GM21786 (cell line): ENCODE results near the gene CCDC97.
"Not testable (repeated sequence)": the region's sequence is repeated elsewhere in the genome, so short reads cannot be mapped to it uniquely, and the experiment has no call there.

ENCODE experiments used
- ATAC-seq: cut with Tn5 transposase; IDR thresholded peaks from one replicate; pipeline ENCODE4 v1.9.1; 2021; ENCODE audit not compliant: unreplicated experiment

CCDC97 gene

DNA sequence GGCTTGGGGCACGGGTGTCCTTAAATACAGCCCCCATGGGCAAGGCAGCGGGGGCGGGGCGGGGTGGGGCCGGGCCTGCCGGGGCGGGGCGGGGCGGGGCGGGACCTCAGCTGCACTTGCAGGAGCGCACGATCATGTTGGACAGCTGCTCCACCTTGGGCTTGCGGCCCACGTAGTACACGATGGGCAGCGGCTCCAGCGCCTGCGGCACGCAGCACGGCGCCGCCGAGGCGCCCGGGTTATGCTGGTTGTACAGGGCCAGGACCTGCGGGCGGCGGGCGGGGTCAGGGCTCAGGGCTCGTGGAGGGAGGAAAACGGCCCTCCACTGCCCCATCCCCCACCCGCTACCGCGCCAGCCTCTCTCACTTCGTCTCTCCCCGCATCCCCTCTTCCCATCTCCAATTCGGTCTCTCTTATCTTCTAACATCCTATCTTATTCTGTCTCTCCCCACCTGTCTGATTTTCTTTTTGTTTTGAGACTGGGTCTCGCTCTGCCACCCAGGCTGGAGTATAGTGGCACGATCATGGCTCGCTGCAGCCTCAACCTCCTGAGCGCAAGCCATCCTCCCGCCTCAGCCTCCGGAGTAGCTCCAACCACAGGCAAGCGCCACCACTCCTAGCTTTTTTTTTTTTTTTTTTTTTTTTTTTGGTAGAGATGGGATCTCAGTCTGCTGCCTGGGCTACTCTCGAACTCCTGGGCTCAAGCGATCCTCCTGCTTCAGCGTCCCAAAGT lies 21.1 kb downstream of the CCDC97 start:
- no peak for ATAC-seq

DNA sequence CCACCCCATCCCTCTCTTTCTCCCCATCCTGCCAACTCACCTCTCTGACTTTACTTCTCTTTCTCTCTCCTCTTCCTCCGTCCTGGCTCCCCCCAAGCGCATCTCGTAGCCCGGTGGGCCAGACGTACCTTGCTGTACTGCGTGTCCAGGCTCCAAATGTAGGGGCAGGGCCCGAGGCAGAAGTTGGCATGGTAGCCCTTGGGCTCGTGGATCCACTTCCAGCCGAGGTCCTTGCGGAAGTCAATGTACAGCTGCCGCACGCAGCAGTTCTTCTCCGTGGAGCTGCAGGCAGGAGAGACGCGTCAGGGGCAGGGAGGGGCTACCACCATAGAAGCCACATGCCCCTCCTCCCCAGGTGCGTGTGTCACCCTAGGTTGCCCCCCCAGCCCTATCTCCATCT lies 22.0 kb downstream of the CCDC97 start:
- no peak for ATAC-seq

DNA sequence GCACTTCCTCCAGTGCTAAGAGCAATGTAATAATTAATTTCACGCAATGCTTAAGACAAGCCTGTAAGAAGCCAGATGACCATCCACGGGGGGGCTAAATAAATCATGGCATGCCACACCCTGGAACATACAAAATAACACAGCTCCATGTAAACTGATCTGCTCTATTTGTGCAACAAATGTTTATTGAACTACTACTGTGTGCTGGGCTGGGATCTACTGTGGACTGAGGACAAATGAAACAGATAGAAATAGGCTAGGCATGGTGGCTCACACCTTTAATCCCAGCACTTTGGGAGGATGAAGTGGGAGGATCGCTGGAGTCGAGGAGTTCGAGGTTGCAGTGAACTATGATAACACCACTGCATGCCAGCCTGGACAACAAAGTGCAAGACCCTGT lies 22.5 kb downstream of the CCDC97 start:
- ATAC-seq: no peak

DNA sequence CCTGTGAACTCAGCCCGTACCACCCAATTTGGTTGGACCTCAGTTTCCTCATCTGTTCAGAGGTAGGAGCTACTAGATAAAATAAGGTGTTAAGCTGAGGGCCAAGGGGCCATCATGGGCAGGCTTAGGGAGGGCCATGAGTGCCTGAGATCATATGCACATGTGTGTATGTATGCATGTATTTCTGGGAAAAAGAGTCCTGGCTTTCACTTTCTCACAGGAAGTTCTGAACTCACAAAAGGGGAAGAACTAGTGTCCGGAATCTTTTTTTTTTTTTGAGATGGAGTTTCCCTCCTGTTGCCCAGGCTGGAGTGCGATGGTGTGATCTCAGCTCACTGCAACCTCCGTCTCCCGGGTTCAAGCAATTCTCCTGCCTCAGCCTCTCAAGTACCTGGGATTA lies 24.8 kb downstream of the CCDC97 start:
- ATAC-seq: no peak

DNA sequence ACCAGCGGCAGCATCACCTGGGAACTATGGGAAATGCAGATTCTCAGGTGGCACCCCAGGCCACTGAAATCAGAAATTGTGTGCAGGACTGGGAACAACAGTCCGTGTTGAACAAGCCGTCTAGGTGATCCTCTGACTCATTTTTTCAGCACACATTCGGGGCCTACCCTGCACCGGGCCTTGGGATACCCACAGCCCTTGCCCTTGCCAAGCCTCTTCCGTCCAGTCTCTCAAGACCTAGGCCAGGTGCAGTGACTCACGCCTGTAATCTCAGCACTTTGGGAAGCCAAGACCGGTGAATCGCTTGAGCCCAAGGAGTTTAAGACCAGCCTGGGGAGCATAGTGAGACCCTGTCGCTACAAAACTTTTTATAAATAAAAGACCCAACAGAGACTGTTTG lies 25.5 kb downstream of the CCDC97 start:
- no peak for ATAC-seq

DNA sequence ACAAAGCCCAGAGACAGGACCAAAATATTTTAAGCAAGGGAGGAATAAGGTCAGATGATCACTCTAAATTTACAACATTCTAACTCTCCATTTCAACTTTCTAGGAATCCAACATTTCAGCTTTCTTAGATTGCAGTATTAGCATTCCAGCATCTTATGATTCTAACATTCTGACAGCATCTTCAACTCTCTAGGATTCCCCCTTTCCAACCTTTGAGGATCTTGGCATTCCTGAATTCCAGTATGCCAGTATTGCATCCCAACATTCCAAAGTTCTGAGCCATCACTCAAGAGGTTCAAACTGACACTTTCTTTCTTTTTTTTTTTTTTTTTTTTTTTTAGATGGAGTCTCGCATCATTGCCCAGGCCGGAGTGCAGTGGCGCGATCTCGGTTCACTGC lies 30.0 kb downstream of the CCDC97 start:
- ATAC-seq: no peak

DNA sequence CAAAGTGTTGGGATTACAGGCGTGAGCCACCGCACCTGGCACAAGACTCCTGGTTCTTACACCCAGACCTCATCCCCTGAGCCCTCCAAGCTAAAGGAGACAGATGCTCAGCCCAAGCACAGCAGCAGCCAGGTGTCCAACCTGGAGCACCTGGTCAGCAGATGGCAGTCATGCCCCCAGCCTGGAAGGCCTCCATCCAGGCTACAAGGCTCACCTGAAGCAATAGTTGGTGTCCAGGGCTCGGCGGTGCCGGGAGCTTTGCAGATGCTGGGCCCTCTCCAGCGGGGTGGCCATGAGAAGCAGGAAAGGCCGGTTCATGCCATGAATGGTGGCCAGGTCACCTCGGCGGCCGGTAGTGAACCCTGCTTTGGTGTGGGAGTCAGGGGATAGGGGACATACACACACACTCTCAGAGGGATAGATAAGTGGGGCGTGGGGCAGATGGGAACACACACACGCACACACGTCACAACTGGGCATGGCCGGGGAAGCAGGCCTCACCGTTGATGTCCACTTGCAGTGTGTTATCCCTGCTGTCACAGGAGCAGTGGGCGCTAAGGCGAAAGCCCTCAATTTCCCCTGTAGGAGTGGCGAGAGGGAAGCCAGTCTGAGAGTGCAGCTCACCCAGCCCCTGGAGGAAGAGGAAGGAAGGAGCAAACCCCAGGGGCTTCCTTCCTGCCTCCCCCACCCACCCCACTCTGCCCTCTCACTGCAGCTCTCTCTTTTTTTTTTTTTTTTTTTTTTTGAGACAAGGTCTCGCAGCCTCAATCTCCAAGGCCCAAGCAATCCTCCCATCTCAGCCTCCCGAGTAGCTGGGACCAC lies 31.9 kb downstream of the CCDC97 start:
- ATAC-seq: no peak

DNA sequence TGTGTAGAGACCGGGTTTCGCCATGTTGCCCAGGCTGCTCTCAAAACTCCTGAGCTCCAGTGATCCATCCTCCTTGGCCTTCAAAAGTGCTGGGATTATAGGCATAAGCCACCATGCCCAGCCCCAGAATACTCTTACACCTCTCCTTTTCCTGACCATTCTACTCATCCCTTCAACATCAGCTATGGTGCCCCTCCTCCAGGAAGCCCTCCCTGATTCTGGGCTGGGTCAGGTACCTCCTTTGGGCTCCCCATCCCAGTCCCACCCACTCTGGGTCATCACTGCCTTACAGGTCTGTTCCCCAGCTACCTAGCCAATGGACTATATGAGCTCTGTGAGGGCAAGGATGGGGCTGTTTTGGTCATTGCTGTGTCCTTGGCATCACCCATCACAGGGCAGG lies 34.2 kb downstream of the CCDC97 start:
- no peak for ATAC-seq

DNA sequence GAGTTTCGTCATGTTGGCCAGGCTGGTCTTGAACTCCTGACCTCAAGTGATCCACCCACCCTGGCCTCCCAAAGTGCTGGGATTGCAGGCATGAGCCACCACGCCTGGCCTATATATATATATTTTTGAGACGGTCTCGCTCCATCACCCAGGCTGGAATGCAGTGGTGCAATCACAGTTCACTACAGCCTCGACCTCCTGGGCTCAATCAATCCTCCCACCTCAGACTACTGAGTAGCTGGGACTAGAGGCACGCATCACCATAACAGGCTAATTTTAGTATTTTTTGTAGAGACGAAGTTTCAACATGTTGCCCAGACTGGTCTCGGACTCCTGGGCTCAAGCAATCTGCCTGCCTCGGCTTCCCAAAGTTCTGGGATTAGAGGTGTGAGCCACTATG lies 36.9 kb downstream of the CCDC97 start:
- ATAC-seq: not testable (repeated sequence)

DNA sequence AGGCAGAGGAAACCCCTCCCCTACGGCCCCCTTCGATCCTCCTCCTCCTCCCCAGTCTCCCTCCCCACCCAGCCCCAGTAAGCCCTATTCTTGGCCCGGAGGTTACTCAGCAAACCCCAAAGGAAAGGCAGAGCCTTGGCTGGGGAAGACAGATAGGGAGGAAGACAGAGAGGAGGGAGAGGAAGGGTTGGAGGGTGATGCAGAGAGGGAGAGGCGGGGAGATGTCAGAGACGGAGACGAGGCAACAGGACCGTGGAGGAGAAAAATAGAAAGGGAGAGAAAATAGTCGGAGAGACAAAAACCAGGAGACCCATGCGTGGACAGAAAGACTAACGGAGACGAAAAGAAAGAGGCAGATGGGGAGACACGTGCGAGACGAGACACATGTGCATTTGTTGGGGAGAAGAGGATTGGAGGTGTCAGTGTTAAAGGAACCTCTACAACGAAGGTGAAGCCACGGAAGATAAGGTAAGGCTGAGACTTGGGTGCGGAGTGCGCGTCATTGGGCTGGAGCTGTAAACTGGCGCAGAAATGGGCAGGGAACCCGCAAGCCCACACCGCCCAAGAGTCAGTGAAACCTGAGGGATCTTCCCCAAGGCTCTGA lies 40.9 kb downstream of the CCDC97 start:
- no peak for ATAC-seq

DNA sequence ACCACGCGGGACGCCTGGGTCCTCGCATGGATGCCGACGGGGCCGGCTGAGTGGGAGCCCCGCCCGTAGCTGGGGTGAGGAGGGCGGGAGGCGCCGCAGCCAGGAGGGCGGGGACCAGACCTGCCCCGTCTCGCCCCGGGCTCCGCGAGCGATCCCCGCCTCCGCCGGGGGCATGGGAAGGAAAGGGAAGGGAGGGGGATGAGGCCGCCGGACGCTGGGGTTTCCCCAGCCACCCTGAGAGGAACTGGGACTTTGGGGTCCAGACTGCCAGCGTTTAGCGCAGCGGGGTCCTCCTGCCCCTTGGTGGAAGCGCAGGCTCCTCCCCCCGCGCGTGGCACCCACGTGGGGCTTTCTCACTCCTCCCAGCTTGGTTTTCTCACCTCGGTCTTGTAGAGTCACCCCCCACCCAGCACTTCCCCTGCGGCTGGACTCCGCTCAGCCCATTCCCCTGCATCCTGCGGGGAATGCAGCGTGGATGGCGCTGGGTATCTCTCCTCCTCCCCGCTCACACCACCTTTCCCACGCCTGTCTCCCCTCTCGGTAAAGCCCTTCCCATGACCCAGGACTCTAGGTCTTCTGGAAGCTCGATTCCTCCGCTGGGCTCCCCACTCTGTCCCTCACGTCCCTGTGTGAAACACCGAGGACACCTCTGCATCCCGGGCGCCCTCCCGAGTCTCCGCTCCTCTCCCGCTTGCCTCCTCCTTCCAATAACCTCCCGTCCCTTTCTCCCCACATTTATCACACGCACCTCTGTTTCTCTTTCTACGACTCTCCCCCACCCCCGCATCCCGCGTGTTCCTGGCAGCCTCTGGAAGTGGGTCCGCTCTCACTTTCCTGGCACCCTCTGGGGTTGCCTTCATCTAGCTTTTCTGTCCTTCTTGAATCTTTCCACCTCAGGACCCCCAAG lies 41.6 kb downstream of the CCDC97 start:
- no peak for ATAC-seq

DNA sequence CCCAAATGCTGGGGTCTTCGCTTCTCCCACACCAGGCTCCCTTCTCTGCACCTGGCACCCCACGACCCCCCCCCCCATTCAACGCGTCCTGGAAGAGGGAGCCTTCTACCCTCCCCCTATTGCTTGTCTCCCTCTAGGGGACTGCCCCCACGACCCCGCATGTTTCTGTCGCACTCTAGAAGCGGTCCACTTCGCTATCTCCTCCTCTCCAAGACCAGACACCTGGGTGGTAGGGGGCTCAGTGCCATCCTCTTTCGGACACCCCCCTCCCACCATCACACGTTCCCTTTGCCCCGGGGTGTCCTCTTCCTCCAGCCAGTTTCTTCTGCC lies 42.3 kb downstream of the CCDC97 start:
- no peak for ATAC-seq

DNA sequence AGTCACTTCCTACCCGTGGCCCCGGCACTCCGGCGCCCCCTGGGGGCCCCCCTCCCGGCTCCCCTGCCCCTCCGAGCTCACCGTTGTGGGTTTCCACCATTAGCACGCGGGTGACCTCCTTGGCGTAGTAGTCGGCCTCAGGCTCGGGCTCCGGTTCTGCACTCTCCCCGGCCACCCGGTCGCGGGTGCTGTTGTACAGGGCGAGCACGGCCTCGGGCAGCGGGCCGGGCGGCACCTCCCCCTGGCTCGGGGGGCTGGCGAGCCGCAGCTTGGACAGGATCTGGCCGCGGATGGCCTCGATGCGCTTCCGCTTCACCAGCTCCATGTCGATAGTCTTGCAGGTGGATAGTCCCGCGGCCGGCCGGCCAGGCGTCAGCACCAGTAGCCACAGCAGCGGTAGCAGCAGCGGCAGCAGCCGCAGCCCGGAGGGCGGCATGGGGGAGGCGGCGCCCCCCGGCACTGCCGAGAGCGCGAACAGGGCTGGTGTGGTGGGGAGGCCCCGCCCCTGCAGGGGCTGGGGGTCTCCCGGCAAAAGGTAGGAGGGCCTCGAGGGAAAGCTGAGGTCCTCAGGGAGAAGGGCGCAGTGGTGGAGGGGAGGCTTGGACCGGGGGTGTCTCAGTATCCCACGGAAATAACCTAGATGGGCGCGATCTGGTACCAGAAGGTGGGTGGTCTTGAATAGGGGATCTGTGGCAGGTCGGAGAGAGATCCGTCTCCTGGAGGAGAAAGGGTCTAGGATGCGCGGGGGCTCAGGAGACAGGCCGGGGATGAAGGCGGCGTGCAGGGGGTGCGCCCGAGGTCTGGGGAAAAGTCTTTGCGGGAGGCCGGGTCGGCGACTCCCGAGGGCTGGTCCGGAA lies 42.9 kb downstream of the CCDC97 start:
- ATAC-seq: no peak

DNA sequence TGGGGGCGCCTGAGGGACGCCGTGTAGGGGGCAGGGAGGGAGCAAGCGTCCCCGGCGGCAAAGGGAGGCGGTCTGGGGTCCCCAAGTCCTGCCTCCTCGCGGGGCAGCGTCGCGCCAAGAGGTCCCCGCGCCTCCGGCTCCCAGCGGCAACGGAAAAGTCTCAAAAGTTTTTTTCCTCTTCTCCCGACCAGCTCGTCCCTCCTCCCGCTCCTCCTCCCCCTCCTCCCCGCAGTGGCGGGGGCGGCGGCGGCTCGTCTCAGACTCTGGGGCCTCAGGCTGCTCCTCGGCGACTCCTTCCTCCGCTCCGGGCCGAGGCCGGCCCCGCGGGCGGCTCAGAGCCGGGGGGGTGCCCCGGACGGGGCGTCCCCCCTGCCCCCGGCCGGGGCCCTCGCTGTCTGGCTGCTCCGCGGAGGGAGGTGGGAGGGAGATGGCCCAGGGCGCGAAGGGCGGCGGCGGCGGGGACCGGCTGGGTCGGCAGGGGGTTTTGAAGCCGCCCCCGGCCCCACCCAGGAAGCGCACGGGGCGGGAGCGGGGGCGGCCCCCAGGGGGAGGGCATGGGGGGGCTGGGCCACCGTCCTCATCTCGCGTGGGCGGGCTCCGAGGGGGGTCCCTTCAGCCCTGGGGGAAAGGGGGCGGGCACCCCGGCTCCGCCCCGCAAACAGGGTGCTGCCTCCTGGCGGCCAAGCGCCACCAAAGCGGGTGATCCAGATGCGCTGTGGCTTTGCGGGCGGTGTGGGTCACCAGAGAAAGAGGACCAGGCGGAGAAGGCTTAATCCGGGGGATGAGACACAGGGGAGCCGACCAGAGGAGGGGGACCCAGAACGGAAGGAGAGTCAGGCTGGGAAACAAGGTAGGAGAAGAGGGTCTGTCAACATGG lies 43.7 kb downstream of the CCDC97 start, which contains the start of gene TGFB1:
Gene TGFB1, minus strand, starts transcription at position 457 of the 877 bp plus-strand sequence. CDS start 878 bp downstream, outside the sequence.
- no peak for ATAC-seq

DNA sequence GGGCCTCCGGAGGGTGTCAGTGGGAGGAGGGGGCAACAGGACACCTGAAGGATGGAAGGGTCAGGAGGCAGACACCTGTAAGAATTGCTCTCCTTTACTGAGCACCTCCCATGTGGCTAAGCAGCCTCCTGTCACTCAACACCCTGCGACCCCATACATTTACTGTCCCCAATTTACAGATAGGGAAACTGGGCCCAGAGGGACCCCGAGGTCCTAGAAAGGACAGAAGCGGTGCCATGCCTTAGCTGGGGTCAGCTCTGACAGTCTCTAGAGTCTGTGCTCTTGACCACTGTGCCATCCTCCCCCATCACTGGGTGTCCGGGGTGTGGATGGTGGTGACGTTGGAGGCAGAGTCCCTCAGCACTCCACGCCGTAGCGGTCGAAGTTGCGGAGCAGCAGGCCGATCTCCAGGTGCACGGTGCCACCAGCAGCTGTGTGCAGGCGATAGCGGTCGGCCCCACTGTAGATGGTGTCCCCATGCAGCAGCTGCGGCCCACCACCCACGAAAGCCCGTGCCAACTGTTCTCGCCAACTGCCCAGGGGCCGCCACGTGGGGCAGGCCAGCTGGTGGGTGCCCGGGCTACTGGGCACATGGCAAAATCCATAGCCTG lies 44.5 kb downstream of the CCDC97 start:
- ATAC-seq: no peak

DNA sequence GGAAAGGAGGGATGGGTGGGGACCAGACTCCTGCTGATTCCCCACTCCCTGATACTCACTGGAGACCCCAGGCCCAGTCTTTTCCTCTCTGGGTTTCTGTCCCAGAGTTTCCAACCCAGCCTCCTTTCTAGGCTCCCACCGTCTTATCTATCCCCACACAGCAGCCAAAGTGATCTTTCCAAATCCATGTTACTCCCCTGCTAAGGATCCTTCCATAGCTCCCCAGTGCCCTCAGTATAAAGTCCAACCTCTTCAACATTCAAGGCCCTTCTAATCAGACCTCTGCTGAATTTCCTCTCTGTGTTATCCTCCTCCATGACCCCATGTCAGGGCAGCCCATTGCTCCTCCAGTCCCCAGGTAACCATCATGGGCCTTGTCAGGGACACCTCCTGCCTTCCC lies 45.1 kb downstream of the CCDC97 start:
- no peak for ATAC-seq

DNA sequence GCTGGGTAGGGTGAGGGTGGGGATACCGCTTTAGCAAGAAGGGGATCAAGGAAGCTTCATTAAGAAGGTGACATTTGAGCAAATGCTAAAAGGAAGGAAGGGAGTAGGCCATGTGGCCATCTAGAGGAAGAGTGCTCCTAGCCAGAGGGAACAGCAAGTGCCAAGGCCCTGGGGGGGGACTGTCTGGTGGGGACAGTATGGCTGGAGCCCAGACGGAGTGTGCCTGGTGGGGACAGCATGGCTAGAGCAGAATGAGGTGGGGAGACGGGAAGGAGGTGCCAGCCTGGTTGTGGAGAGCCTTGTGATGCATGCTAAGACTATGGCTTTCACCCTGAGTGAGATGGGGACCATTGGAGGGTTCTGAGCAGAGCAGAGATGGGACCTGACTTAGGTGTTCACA lies 45.8 kb downstream of the CCDC97 start:
- no peak for ATAC-seq

DNA sequence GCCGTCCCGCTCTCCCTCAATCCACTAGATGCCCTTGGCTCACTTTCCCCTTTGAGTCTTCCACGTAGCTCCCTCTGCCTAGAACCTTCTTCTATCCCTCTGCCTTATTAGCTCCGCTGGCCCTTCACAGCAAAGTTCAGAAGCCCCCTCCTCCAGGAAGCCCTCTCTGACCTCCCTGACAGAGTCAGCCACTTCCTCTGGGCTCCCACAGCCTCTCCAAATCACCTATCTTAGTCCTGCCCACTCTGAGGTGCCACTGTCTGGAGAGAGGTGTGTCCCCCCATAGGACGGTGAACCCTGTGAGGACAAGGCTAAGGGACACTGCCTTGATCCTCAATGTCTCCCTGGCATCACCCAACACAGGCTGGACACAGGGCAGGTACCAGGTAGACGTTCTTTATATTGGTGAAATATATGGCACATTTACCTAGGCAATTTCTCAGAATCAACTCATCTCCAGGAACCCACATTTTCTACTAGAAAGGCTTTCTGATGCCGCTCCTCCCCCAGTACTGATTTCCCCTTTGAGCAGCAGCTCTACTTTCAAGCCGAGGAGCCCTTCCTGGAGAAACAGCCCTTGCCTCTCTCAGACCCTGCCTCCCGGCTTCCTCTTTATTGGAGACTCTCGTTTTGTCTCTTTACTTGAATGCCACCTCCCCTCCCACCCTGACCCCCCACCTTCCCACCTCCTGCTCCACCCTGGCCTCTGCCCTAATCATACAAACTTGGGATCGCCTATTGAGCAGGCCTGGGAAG lies 47.2 kb downstream of the CCDC97 start:
- no peak for ATAC-seq
